Measurements from ENCODE around the gene SKI. TPM values are rescaled to one million over a fixed set of nuclear protein-coding genes. Genes with fewer than 3 reads are reported as not detected.
"Not testable (repeated sequence)": the region's sequence is repeated elsewhere in the genome, so short reads cannot be mapped to it uniquely, and the experiment has no call there.

Gene SKI
- total RNA-seq, 4 donors from 2014 or later: 24.4 to 52.4 (median 32.2) TPM

- DNase-seq: peak; percentile 33
- WGBS, 2 donors (ENCODE audit: low coverage in 1 of 2): 60 to 66% methylated on average over 2 to 31 of the region's 31 CpGs
- no peaks in the 10 kb centered on the region for H3K27me3 ChIP-seq
- intact Hi-C loops (cut with DNase I; ENCODE audit: low total_unique reads): loop anchor here (5.0 kb wide), 1 partner anchor 57 kb away; no protein-coding TSS in a partner anchor
- H3K36me3 ChIP-seq: no peaks in the 10 kb centered on the region
- H3K4me1 ChIP-seq: peaks cover 5 to 14% (median 9%) of the 10 kb centered on the region in 4 donors
- in situ Hi-C loops (cut with MboI; ENCODE audit: low pct_ligation_motif_present in 1 of 4, low pct_unique_long_range_greater_than_20kb in 1 of 4, low sequenced_read_pairs in 3 of 4): no loop called here
- TF ChIP-seq POLR2AphosphoS5 (IDR thresholded peaks at IDR 0.05) (peak in 2 of 3 donors; percentile 21 to 55), EP300 (IDR thresholded peaks at IDR 0.05; ENCODE audit: low read depth) (no peak)
- peak overlapping the region; percentile 46 to 63 (median 56) for H3K27ac ChIP-seq
- H3K4me3 ChIP-seq: no peak overlapping the region
- H3K9me3 ChIP-seq: no peaks in the 10 kb centered on the region
Measured at GRCh38 chr1:2330519-2331199, 102.5 kb downstream of the SKI start.

GRCh38 chr1:2331200-2331544, 103.1 kb downstream of the SKI start:
- Histone ChIP-seq H3K27me3 (no peaks in the 10 kb centered on the region), H3K4me1 (peaks cover 5 to 14% (median 9%) of the 10 kb centered on the region in 4 donors), H3K36me3 (no peaks in the 10 kb centered on the region), H3K9me3 (no peaks in the 10 kb centered on the region), H3K4me3 (no peak overlapping the region), H3K27ac (peak overlapping the region; percentile 45 to 60 (median 50))
- no peak for DNase-seq
- intact Hi-C loops (cut with DNase I; ENCODE audit: low total_unique reads) (loop anchor here (5.0 kb wide), 1 partner anchor 56 kb away; no protein-coding TSS in a partner anchor), in situ Hi-C loops (cut with MboI; ENCODE audit: low pct_ligation_motif_present in 1 of 4, low pct_unique_long_range_greater_than_20kb in 1 of 4, low sequenced_read_pairs in 3 of 4) (no loop called here)
- TF ChIP-seq POLR2AphosphoS5 (IDR thresholded peaks at IDR 0.05): no peak
- no peak for TF ChIP-seq CTCF (IDR thresholded peaks at IDR 0.05)
- no peak for TF ChIP-seq POLR2A (IDR thresholded peaks at IDR 0.05)
- no peak for TF ChIP-seq EP300 (IDR thresholded peaks at IDR 0.05; ENCODE audit: low read depth)
- 86% methylated on average over 10 of the region's 11 CpGs; no CpG with 5 or more reads in 1 of the 2 donors for WGBS, 2 donors (ENCODE audit: low coverage in 1 of 2)

GRCh38 chr1:2331580-2331979, 103.5 kb downstream of the SKI start:
- 94 to 95% methylated on average over 25 to 28 of the region's 33 CpGs for WGBS, 2 donors (ENCODE audit: low coverage in 1 of 2)
- Histone ChIP-seq H3K4me1 (peaks cover 5 to 14% (median 9%) of the 10 kb centered on the region in 4 donors), H3K27ac (peak overlapping the region; percentile 45 to 60 (median 50))
- DNase-seq; H3K4me3 ChIP-seq; H3K27me3 ChIP-seq; in situ Hi-C loops (cut with MboI; ENCODE audit: low pct_ligation_motif_present in 1 of 4, low pct_unique_long_range_greater_than_20kb in 1 of 4, low sequenced_read_pairs in 3 of 4); H3K36me3 ChIP-seq; H3K9me3 ChIP-seq: not testable (repeated sequence)
- intact Hi-C loops (cut with DNase I; ENCODE audit: low total_unique reads): loop anchor here (5.0 kb wide), 1 partner anchor 56 kb away; no protein-coding TSS in a partner anchor

- intact Hi-C loops (cut with DNase I; ENCODE audit: low total_unique reads) (loop anchor here (5.0 kb wide), 1 partner anchor 53 kb away; no protein-coding TSS in a partner anchor), in situ Hi-C loops (cut with MboI; ENCODE audit: low pct_ligation_motif_present in 1 of 4, low pct_unique_long_range_greater_than_20kb in 1 of 4, low sequenced_read_pairs in 3 of 4) (no loop called here)
- H3K9me3 ChIP-seq: no peaks in the 10 kb centered on the region
- H3K27me3 ChIP-seq: no peaks in the 10 kb centered on the region
- H3K36me3 ChIP-seq: no peaks in the 10 kb centered on the region
- WGBS, 2 donors (ENCODE audit: low coverage in 1 of 2): 66 to 92% methylated on average over 4 to 20 of the region's 21 CpGs
- no peak overlapping the region for H3K4me3 ChIP-seq
- no peak overlapping the region for H3K27ac ChIP-seq
- TF ChIP-seq POLR2AphosphoS5 (IDR thresholded peaks at IDR 0.05): no peak
- TF ChIP-seq POLR2A (IDR thresholded peaks at IDR 0.05): no peak
- no peak for TF ChIP-seq EP300 (IDR thresholded peaks at IDR 0.05; ENCODE audit: low read depth)
- TF ChIP-seq CTCF (IDR thresholded peaks at IDR 0.05): no peak
- DNase-seq: no peak
- peaks cover 5 to 14% (median 9%) of the 10 kb centered on the region in 4 donors for H3K4me1 ChIP-seq
Measured at GRCh38 chr1:2334366-2334765, 106.2 kb downstream of the SKI start.

- intact Hi-C loops (cut with DNase I; ENCODE audit: low total_unique reads): loop anchor here (5.0 kb wide), 1 partner anchor 52 kb away; no protein-coding TSS in a partner anchor
- H3K4me1 ChIP-seq: peaks cover 5 to 13% (median 9%) of the 10 kb centered on the region in 4 donors
- no peak overlapping the region for H3K27ac ChIP-seq
- H3K4me3 ChIP-seq: no peak overlapping the region
- TF ChIP-seq POLR2A (IDR thresholded peaks at IDR 0.05): no peak
- TF ChIP-seq EP300 (IDR thresholded peaks at IDR 0.05; ENCODE audit: low read depth): no peak
- TF ChIP-seq CTCF (IDR thresholded peaks at IDR 0.05): no peak
- TF ChIP-seq POLR2AphosphoS5 (IDR thresholded peaks at IDR 0.05): no peak
- in situ Hi-C loops (cut with MboI; ENCODE audit: low pct_ligation_motif_present in 1 of 4, low pct_unique_long_range_greater_than_20kb in 1 of 4, low sequenced_read_pairs in 3 of 4): no loop called here
- WGBS, 2 donors (ENCODE audit: low coverage in 1 of 2): 81% methylated on average over 26 of the region's 33 CpGs; no CpG with 5 or more reads in 1 of the 2 donors
- H3K36me3 ChIP-seq: no peaks in the 10 kb centered on the region
- H3K27me3 ChIP-seq: no peaks in the 10 kb centered on the region
- no peak for DNase-seq
- no peaks in the 10 kb centered on the region for H3K9me3 ChIP-seq
Measured at GRCh38 chr1:2334883-2335534, 106.9 kb downstream of the SKI start.

Measured in transverse colon (tissue), 4 donors.